ENCODE data around the gene WNT7B. TPM values are rescaled to one million over a fixed set of nuclear protein-coding genes. Genes with fewer than 3 reads are reported as not detected.

The WNT7B gene
- total RNA-seq, 2 experiments from 2014 or later, result not detected

- no peak for ATAC-seq (ENCODE audit: poor library complexity)
- no peak overlapping the region for H3K4me3 Mint-ChIP-seq
- POLR2A ChIA-PET, result no interaction called here
- no peaks in the 10 kb centered on the region for H3K9me3 Mint-ChIP-seq
- H3K36me3 Mint-ChIP-seq (ENCODE audit: low read depth), result no peaks in the 10 kb centered on the region
- no peaks in the 10 kb centered on the region for H3K4me1 Mint-ChIP-seq (ENCODE audit: low read depth)
- no peak overlapping the region for H3K27ac Mint-ChIP-seq
- Histone ChIP-seq H3K27ac (ENCODE audit: low read depth in 1 of 2, low read length in 2 of 2) (no peak overlapping the region), H3K4me1 (ENCODE audit: insufficient read depth, low read length) (peaks cover 6% of the 10 kb centered on the region), H3K9me3 (ENCODE audit: control insufficient read depth in 1 of 2, insufficient read depth in 1 of 2, low read length in 2 of 2) (peaks cover 0 to 29% of the 10 kb centered on the region in 2 experiments), H3K36me3 (ENCODE audit: insufficient read depth, low read length) (no peaks in the 10 kb centered on the region), H3K27me3 (ENCODE audit: control insufficient read depth in 1 of 2, insufficient read depth in 2 of 2, low read length in 2 of 2) (peaks cover 12 to 20% of the 10 kb centered on the region in 2 experiments), H3K4me3 (ENCODE audit: low read length) (no peak overlapping the region)
- no peak for TF ChIP-seq CTCF (IDR thresholded peaks at IDR 0.05)
- intact Hi-C loops (cut with DNase I, micrococcal nuclease), result no loop called here
- CTCF ChIA-PET, result no interaction called here
- no peak for DNase-seq
- peaks cover 32% of the 10 kb centered on the region for H3K27me3 Mint-ChIP-seq
These were observed 85.4 kb downstream of the WNT7B start for GRCh38 chr22:45891471-45891995.

GRCh38 chr22:45891021-45891421 lies 85.9 kb downstream of the WNT7B start:
- intact Hi-C loops (cut with DNase I, micrococcal nuclease), result no loop called here
- H3K9me3 ChIP-seq (ENCODE audit: control insufficient read depth in 1 of 2, insufficient read depth in 1 of 2, low read length in 2 of 2), result peaks cover 0 to 29% of the 10 kb centered on the region in 2 experiments
- H3K27ac Mint-ChIP-seq, result no peak overlapping the region
- no peak overlapping the region for H3K4me3 ChIP-seq (ENCODE audit: low read length)
- no peaks in the 10 kb centered on the region for H3K36me3 ChIP-seq (ENCODE audit: insufficient read depth, low read length)
- H3K27ac ChIP-seq (ENCODE audit: low read depth in 1 of 2, low read length in 2 of 2), result no peak overlapping the region
- DNase-seq (no peak), ATAC-seq (ENCODE audit: poor library complexity) (no peak)
- H3K9me3 Mint-ChIP-seq, result no peaks in the 10 kb centered on the region
- TF ChIP-seq CTCF (IDR thresholded peaks at IDR 0.05), result no peak
- H3K36me3 Mint-ChIP-seq (ENCODE audit: low read depth), result no peaks in the 10 kb centered on the region
- H3K27me3 ChIP-seq (ENCODE audit: control insufficient read depth in 1 of 2, insufficient read depth in 2 of 2, low read length in 2 of 2), result peaks cover 12 to 20% of the 10 kb centered on the region in 2 experiments
- ChIA-PET POLR2A (no interaction called here), CTCF (no interaction called here)
- no peaks in the 10 kb centered on the region for H3K4me1 Mint-ChIP-seq (ENCODE audit: low read depth)
- peaks cover 6% of the 10 kb centered on the region for H3K4me1 ChIP-seq (ENCODE audit: insufficient read depth, low read length)
- peaks cover 34% of the 10 kb centered on the region for H3K27me3 Mint-ChIP-seq
- H3K4me3 Mint-ChIP-seq, result no peak overlapping the region

- TF ChIP-seq CTCF (IDR thresholded peaks at IDR 0.05), result no peak
- ChIA-PET CTCF (no interaction called here), POLR2A (no interaction called here)
- Histone ChIP-seq H3K9me3 (ENCODE audit: control insufficient read depth in 1 of 2, insufficient read depth in 1 of 2, low read length in 2 of 2) (peaks cover 0 to 25% of the 10 kb centered on the region in 2 experiments), H3K4me3 (ENCODE audit: low read length) (no peak overlapping the region), H3K36me3 (ENCODE audit: insufficient read depth, low read length) (no peaks in the 10 kb centered on the region), H3K27ac (ENCODE audit: low read depth in 1 of 2, low read length in 2 of 2) (no peak overlapping the region), H3K4me1 (ENCODE audit: insufficient read depth, low read length) (peaks cover 6% of the 10 kb centered on the region), H3K27me3 (ENCODE audit: control insufficient read depth in 1 of 2, insufficient read depth in 2 of 2, low read length in 2 of 2) (peaks cover 12 to 25% of the 10 kb centered on the region in 2 experiments)
- Mint-ChIP-seq H3K4me3 (no peak overlapping the region), H3K36me3 (ENCODE audit: low read depth) (no peaks in the 10 kb centered on the region), H3K27me3 (peaks cover 33% of the 10 kb centered on the region), H3K4me1 (ENCODE audit: low read depth) (no peaks in the 10 kb centered on the region), H3K9me3 (no peaks in the 10 kb centered on the region), H3K27ac (no peak overlapping the region)
- no peak for ATAC-seq (ENCODE audit: poor library complexity)
- intact Hi-C loops (cut with DNase I, micrococcal nuclease), result no loop called here
- DNase-seq, result no peak
These were observed 86.7 kb downstream of the WNT7B start for GRCh38 chr22:45890351-45890635.

Measured in CD4-positive, alpha-beta T cell (primary cell).